Left hindlimb (tissue), 1 donor: Measurements from ENCODE around the gene SUPT7L.
A peak's percentile ranks its signal among the peaks of the same experiment; 100 is the strongest.
"Not testable (repeated sequence)": the region's sequence is repeated elsewhere in the genome, so short reads cannot be mapped to it uniquely, and the experiment has no call there.

Experiments used
- DNase-seq: peaks from one replicate; pipeline ENCODE4 v3.0.0-alpha.2; 2018

Gene SUPT7L

DNA sequence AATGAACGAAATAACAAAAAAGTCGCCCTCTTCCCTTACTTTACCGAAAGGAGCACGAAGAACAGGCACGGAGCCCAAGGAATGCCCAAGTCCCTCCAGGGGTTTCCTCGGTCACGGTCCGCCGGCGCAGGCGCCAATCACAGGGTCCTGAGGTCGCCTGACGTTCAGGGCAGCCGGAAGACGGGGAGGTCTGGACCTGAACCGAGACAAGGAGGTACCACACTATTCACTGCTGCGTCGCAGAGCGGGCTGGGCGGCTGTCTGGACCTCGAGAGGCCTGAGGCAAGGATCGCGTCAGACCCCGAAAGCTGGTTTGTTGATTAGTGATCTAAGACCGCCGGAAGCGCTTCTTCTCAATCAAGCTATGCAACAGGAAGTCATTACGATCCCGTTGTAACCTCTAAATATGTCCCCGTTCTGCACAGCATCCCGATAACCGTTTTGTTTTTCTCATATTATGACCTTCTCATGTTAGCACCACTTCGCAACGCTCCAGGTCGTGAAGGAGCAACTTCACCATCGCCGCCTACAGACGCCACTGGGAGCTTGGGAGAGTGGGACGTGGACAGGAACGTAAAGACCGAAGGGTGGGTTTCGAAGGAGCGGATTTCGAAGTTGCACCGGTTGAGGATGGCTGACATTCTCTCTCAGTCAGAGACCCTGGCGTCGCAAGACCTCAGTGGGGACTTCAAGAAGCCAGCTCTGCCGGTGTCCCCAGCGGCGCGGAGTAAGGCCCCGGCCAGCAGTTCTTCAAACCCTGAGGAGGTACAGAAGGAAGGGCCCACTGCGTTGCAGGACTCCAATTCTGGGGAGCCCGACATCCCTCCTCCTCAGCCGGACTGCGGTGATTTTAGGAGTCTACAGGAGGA lies at the start of gene SUPT7L, which contains the start of gene SLC4A1AP:
TSS of gene SUPT7L (minus strand) at position 330 of the 869 bp plus-strand sequence. CDS start 1,422 bp downstream, outside the sequence.
TSS of gene SLC4A1AP (plus strand) at position 605 of the 869 bp plus-strand sequence. CDS start at position 631, 26 bp downstream.
- DNase-seq: peak; percentile 85

DNA sequence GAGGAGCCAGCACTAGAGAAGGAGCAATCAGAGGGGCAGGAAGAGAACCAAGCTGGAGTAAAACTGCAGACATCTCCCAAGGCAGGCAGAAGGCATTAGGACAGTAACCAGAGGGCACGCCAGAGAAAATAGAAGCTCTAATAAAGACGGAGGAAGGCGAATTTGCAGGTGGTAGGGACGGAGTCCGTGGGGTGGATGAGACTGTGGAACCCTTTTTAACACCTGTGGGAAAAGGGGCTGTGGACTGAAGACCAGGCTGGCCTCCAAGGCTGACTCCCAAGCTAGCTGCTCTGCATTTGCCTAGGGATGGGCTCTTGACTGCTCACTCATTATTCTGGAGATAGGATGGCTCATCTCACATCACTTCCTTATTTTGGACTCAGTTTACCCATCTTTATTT lies 49.8 kb upstream of the SUPT7L start:
- no peak for DNase-seq

- DNase-seq: no peak
These were observed 49.1 kb upstream of the SUPT7L start for GRCh38 chr2:27712522-27712921.

DNA sequence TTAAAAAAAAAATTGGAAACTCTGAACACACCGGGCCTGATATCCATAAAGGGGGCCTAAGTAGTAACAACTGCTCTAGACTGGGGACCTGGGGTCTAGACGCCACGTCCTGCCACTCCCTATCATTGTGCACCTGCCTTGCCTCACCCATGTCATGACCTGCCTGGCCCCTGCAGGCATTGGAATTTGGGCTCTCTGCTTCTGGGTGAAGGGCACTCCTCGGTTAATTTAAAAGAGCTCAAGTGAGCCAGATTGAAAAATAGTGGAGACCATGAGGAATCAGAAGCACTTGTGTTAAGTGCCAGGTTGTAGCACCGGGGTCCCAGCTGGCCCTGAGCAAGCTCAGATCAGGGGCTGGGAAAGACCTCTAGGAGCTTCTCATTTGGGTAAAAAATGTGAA lies 48.4 kb upstream of the SUPT7L start:
- no peak for DNase-seq

DNA sequence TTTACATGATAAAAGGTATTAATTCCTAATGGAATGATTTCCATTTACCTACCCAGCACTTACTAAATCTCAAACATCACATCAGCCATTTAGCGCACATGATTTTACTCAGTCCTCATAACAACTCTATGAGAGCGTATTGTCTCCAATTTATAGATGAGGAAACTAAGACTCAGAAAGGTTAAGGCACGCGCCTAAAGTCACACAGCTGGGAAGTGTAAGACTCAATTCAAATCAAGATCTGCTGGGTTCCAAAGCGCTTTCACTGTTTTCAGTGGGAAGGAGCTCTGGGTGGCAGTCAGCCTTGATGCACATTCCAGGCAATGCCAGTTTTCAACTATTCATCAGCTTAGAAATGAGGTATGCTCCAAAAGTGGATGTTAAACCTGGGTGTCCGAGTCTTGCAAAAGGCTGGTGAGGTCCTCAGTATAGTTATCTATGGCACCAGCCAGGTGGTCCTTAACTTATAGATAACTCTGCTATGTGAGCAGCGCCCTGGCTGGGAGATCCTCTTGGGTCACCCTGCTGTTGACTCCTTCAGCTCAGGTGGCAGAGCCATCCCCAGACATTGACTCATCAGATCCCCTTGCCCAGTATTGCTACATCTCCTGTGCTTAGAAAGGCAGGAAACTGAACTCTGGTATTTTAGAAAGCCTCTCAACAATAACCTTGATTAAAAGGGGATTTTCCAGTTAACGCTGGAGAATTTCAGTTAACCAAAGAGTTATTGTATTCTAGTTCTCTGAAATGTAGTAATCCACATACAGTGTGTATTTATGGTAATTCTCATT lies 47.4 kb upstream of the SUPT7L start:
- no peak for DNase-seq

DNA sequence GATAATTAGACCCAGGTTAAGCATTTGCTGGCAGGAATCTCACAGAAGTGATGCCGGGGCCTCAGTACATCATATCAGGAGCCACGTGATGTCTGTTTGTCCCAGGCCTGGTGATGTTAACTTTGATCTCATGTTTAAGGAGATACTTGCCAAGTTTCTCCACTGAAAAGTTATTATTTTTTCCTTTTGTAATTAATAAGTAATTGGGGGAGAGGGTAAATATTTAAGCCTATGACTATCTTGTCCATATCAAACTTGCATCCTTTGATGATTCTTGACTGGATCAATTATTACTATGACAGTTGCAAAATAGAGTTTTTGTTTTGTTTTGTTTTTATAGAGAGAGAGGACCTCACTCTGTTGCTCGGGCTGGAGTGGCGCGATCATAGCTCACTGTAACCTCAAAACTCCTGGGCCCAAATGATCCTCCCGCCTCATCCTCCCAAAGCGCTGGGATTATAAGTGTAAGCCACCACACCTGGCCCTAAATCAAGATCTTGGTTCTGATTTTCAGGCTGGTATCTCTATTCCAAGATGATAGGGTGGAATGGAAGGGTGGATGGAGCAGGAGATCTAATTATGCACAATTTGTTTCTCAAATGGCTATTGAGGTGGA lies 46.7 kb upstream of the SUPT7L start:
- no peak for DNase-seq

DNA sequence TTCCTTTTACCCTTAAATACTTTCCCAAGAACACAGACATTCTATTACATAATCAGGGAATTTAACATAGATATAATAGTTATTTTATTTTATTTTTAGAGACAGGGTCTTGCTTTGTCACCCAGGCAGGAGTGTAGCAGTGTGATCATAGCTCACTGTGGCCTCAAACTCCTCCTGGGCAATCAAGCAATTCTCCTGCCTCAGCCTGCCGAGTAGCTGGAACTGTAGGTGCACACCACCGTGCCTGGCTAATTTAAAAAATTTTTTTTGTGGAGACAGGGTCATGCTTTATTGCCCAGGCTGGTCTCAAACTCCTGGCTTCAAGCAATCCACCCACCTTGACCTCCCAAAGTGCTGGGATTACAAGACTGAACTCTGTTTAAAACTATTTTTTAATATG lies 45.9 kb upstream of the SUPT7L start:
- DNase-seq: no peak

- DNase-seq: no peak
These were observed 45.3 kb upstream of the SUPT7L start for GRCh38 chr2:27708666-27709065.

DNA sequence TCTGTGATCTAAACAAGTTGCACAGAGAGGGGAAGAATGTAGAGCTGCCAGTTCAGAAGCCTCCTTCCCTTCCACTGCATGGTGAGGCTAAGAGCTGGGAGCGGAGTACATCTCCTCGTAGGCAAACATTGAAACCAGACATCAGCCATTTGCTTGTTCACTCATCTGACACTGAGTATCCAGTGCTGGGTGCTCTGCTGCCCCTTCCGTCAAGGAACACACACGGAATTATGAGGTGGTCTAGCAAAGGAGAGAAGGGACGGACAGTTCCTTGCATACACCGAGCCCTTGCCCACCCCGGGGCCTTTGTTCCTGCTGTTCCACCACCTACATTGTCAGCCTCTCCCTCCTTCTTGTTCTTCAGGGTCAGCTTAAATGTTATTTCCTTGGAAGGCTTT lies 44.8 kb upstream of the SUPT7L start:
- DNase-seq: no peak

DNA sequence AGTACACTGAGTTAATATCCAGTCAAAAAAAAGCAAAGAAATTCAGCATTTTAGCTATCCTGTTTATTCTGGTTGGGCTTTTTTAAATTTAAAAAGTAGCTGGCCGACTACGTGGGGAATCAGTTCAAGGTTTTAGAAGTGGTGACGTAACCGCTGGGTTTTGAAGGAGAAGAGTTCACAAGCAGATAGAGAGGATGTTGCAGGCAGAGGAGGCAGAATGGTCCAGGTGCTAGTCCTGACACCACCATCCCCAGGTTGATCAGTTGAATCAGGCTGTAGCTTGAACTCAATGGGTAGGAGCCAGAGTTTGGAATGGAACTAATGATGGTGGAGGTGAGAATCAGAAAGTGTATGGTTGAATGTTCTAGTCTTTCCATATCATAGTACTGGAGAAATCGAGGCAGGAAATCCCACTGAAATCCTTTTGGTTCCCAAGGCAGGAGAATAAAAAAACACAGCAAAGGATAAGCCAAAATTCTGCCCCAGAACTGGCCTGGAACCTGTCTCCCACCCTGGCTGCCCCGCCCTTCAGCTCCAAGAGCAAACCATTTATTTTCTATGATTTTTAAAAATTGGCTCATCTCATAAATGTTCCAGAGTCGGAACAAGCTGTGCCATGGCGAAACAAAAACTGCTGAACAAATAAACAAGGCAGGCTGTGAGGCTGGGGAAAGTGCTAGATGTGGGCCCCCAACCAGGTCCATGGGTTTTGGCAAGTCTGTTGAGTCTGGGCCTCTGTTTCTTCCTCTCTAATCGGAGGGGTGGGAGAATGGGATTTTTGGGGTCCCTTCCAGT lies 44.2 kb upstream of the SUPT7L start:
- DNase-seq: no peak

- DNase-seq: peak; percentile 56
These were observed 42.6 kb upstream of the SUPT7L start for GRCh38 chr2:27705851-27706622.

DNA sequence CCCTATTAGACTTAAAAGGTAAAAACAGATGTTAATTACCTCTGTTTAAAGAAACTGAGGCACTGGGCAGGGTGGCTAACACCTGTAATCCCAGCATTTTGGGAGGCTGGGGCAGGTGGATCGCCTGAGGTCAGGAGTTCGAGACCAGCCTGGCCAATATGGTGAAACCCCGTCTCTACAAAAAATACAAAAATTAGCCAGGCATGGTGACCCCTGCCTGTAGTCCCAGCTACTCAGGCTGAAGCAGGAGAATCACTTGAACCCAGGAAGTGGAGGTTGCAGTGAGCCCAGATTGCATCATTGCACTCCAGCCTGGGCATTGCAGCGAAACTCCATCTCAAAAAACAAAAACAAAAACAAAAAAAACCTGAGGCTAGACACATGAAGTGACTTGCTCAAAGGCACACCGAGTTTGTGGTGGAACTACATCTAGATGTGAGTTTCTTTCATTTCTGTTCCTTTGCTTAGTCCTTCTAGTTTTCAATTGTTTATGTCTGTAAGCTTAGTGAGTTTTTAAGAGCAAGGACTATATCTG lies 41.0 kb upstream of the SUPT7L start:
- DNase-seq: no peak

GRCh38 chr2:27703638-27704341 lies 40.4 kb upstream of the SUPT7L start:
- peak; percentile 87 for DNase-seq

GRCh38 chr2:27702302-27702701 lies 38.9 kb upstream of the SUPT7L start:
- no peak for DNase-seq

DNA sequence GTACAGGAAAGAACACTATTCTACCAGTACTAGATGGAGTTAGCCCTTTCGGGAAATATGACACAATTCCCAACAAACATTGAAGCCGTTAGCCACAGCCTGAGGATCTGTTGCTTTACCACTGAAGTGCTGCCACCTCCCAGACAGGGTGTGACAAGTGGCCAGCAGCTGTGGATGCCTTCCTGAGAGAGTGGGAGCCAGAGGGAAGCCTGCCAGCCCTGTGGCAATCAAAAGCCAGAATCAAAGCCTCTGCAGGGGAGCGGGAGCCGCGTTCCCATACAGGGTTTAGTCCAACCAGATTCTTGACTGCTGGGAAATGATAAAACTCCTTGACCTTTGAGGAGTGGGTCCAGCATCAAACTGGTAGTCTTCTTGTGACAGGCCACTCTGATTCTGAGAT lies 38.3 kb upstream of the SUPT7L start:
- DNase-seq: no peak

GRCh38 chr2:27697660-27698059 lies 34.2 kb upstream of the SUPT7L start:
- DNase-seq: no peak

- no peak for DNase-seq
These were observed 26.6 kb upstream of the SUPT7L start for GRCh38 chr2:27690052-27690451.

GRCh38 chr2:27689424-27689823 lies 26.0 kb upstream of the SUPT7L start:
- DNase-seq: no peak

DNA sequence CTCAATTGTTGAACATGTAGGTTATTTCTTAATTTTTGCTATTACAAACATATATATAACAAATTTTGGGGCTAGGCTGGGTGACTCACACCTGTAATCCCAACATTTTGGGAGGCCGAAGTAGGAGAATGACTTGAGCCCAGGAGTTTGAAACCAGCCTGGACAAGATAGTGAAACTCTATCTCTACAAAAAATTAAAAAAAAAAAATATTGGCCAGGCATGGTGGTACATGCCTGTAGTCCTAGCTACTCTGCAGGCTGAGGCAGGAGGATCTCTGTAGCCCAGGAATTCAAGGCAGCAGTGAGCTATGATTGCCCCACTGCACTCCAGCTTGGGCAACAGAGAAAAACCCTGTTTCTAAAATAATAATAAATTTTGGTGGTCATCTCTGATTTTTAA lies 23.8 kb upstream of the SUPT7L start:
- no peak for DNase-seq

DNA sequence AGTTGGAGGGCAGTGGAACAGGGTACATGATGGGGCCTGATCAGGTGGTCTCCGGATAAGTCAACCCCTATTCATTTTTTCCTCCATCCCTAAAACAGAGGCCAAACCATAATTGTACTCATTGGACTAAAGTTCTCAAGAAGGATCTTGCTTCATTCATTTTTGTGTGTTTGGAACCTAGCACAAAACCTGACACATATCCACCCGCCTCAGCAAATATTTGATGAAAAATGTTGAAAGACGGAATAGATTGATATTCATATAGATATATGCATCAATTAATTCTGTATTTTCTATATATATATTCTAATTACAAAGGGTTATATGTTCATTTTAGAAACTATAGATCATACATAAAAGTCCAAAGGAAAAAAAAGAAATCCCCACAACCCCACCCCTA lies 22.2 kb upstream of the SUPT7L start:
- DNase-seq: no peak

DNA sequence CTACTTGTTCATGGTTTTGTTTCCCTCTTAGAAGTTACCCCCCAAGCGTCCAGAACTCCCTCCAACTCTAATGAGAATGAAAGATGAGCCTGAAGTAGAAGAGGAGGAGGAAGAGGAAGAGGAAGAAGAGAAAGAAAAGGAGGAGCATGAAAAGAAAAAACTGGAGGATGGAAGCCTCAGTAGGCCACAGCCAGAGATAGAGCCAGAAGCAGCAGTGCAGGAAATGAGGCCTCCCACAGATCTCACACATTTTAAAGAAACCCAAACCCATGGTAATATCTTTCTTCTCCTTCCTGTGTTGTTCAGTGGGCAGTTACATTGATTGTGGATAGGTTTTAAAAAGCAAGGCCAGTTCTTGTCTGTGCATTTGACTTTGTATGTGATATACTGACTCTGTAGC lies 21.6 kb upstream of the SUPT7L start:
- DNase-seq: not testable (repeated sequence)
